H9 (cell line): ENCODE results near the gene SLC4A2. TPM values are rescaled to one million over a fixed set of nuclear protein-coding genes. Genes with fewer than 3 reads are reported as not detected.
A peak's percentile ranks its signal among the peaks of the same experiment; 100 is the strongest.

Source experiments
- DNase-seq: peaks from one replicate; pipeline ENCODE4 v3.0.0-alpha.2; 2017
- H2AFZ ChIP-seq: one replicate; pipeline ENCODE4 v1.6.1; 2013; ENCODE audit warnings: mild to moderate bottlenecking, low read length, control low read depth, moderate library complexity
- H2AK5ac ChIP-seq: 2 replicates; pipeline ENCODE4 v1.6.1; 2013; ENCODE audit warnings: low read length, control low read depth, mixed read lengths; ENCODE audit not compliant: insufficient read length
- H2BK120ac ChIP-seq: one replicate; pipeline ENCODE4 v1.6.1; 2013; ENCODE audit warnings: low read depth, mild to moderate bottlenecking, low read length, control low read depth, inconsistent platforms; ENCODE audit not compliant: poor library complexity, severe bottlenecking
- H2BK12ac ChIP-seq: 2 replicates; pipeline ENCODE4 v1.6.1; 2013; ENCODE audit warnings: low read length, control low read depth, mixed read lengths, low read depth; ENCODE audit not compliant: insufficient read length
- H2BK15ac ChIP-seq: 2 replicates; pipeline ENCODE4 v1.6.1; 2013; ENCODE audit warnings: low read depth, low read length, control low read depth
- H2BK20ac ChIP-seq: one replicate; pipeline ENCODE4 v1.6.1; 2013; ENCODE audit warnings: low read depth, mild to moderate bottlenecking, low read length, control low read depth, inconsistent platforms; ENCODE audit not compliant: poor library complexity, severe bottlenecking
- H2BK5ac ChIP-seq: 2 replicates; pipeline ENCODE4 v1.6.1; 2013; ENCODE audit warnings: low read length, control low read depth, mixed read lengths; ENCODE audit not compliant: insufficient read length
- H3K14ac ChIP-seq: 2 replicates; pipeline ENCODE4 v1.6.1; 2013; ENCODE audit warnings: low read length, control low read depth; ENCODE audit not compliant: insufficient read depth
- H3K18ac ChIP-seq: 2 replicates; pipeline ENCODE4 v1.6.1; 2013; ENCODE audit warnings: low read depth, mild to moderate bottlenecking, mixed read lengths, low read length, control low read depth; ENCODE audit not compliant: insufficient read length
- H3K23ac ChIP-seq: 2 replicates; pipeline ENCODE4 v1.6.1; 2013; ENCODE audit warnings: low read length, control low read depth, mixed read lengths, low read depth; ENCODE audit not compliant: insufficient read length
- H3K23me2 ChIP-seq: 2 replicates; pipeline ENCODE4 v1.6.1; 2013; ENCODE audit warnings: low read depth, mild to moderate bottlenecking, mixed read lengths, low read length, control low read depth; ENCODE audit not compliant: insufficient read length, poor library complexity, severe bottlenecking
- H3K27ac ChIP-seq: 2 replicates; pipeline ENCODE4 v1.5.1; 2013; ENCODE audit warnings: low read length, control low read depth, mixed read lengths, low read depth; ENCODE audit not compliant: insufficient read length
- H3K27me3 ChIP-seq: 2 replicates; pipeline ENCODE4 v1.6.1; 2013; ENCODE audit warnings: low read length, control low read depth, inconsistent platforms; ENCODE audit not compliant: insufficient read depth
- H3K4ac ChIP-seq: 2 replicates; pipeline ENCODE4 v1.6.1; 2013; ENCODE audit warnings: low read depth, mild to moderate bottlenecking, control low read depth, inconsistent platforms, low read length, moderate library complexity
- H3K4me1 ChIP-seq: 2 replicates; pipeline ENCODE4 v1.6.1; 2013; ENCODE audit warnings: low read length, control low read depth, inconsistent platforms; ENCODE audit not compliant: insufficient read depth
- H3K4me2 ChIP-seq: 2 replicates; pipeline ENCODE4 v1.6.1; 2013; ENCODE audit warnings: low read length, control low read depth, mixed read lengths; ENCODE audit not compliant: insufficient read length, insufficient read depth
- H3K56ac ChIP-seq: 2 replicates; pipeline ENCODE4 v1.6.1; 2013; ENCODE audit warnings: low read depth, mild to moderate bottlenecking, mixed read lengths, low read length, control low read depth; ENCODE audit not compliant: insufficient read length
- H3K79me1 ChIP-seq: 2 replicates; pipeline ENCODE4 v1.6.1; 2013; ENCODE audit warnings: low read depth, mild to moderate bottlenecking, moderate library complexity, low read length, control low read depth, inconsistent platforms; ENCODE audit not compliant: insufficient read depth, poor library complexity, severe bottlenecking
- H3K79me2 ChIP-seq: 2 replicates; pipeline ENCODE4 v1.6.1; 2013; ENCODE audit warnings: low read length, control low read depth, inconsistent platforms; ENCODE audit not compliant: insufficient read depth
- H3K9ac ChIP-seq: 2 replicates; pipeline ENCODE4 v1.6.1; 2013; ENCODE audit warnings: low read length, control low read depth, mixed read lengths; ENCODE audit not compliant: insufficient read length; ENCODE audit errors: extremely low read depth
- H3K9me3 ChIP-seq: one replicate; pipeline ENCODE4 v1.6.1; 2013; ENCODE audit warnings: low read depth, low read length, inconsistent platforms; ENCODE audit not compliant: control insufficient read depth
- H3T11ph ChIP-seq: one replicate; pipeline ENCODE4 v1.6.1; 2013; ENCODE audit warnings: mild to moderate bottlenecking, low read length, control low read depth, inconsistent platforms
- H4K20me1 ChIP-seq: one replicate; pipeline ENCODE4 v1.6.1; 2013; ENCODE audit not compliant: control insufficient read depth, insufficient read length, insufficient read depth
- H4K5ac ChIP-seq: 2 replicates; pipeline ENCODE4 v1.6.1; 2013; ENCODE audit warnings: low read depth, mild to moderate bottlenecking, mixed read lengths, low read length, control low read depth; ENCODE audit not compliant: insufficient read length
- H4K8ac ChIP-seq: replicated peaks from 2 replicates; pipeline ENCODE4 v1.6.1; 2013; ENCODE audit warnings: low read length, control low read depth, mixed read lengths, low read depth; ENCODE audit not compliant: insufficient read length
- H4K91ac ChIP-seq: 2 replicates; pipeline ENCODE4 v1.6.1; 2013; ENCODE audit warnings: low read depth, mild to moderate bottlenecking, moderate library complexity, mixed read lengths, low read length, control low read depth; ENCODE audit not compliant: insufficient read length
- H3K27ac Mint-ChIP-seq, 3 experiments: 2 replicates in 2 of 3; 3 replicates in 1 of 3; pipeline ENCODE4 v1.8.0; 2020 to 2021; ENCODE audit warnings: mixed read lengths in 3 of 3, mild to moderate bottlenecking in 1 of 3, moderate library complexity in 1 of 3
- H3K27me3 Mint-ChIP-seq: 2 replicates; pipeline ENCODE4 v1.8.0; 2021; ENCODE audit warnings: low read depth, mild to moderate bottlenecking, moderate library complexity, mixed read lengths
- H3K36me3 Mint-ChIP-seq, 3 experiments: 2 replicates in 2 of 3; 3 replicates in 1 of 3; pipeline ENCODE4 v1.8.0; 2020 to 2021; ENCODE audit warnings: low read depth in 3 of 3, mixed read lengths in 3 of 3; ENCODE audit not compliant: insufficient read depth in 1 of 3
- H3K4me1 Mint-ChIP-seq, 2 experiments: 2 replicates each; pipeline ENCODE4 v1.8.0; 2020; ENCODE audit warnings: mixed read lengths in 2 of 2
- H3K4me3 Mint-ChIP-seq, 2 experiments: 2 replicates in 1 of 2; 3 replicates in 1 of 2; pipeline ENCODE4 v1.8.0; 2020 to 2021; ENCODE audit warnings: mild to moderate bottlenecking in 2 of 2, mixed read lengths in 2 of 2, moderate library complexity in 1 of 2
- H3K9me3 Mint-ChIP-seq, 2 experiments: 2 replicates in 1 of 2; 3 replicates in 1 of 2; pipeline ENCODE4 v1.8.0; 2020; ENCODE audit warnings: mild to moderate bottlenecking in 2 of 2, mixed read lengths in 2 of 2, moderate library complexity in 1 of 2
- WGBS: extraction: QIAGEN DNeasy Blood & Tissue Kit; methylation state at CpG from one replicate; pipeline ENCODE4 v1.1.7; 2013; ENCODE audit warnings: missing lambda C conversion rate, low lambda C conversion rate, mixed read lengths; ENCODE audit not compliant: insufficient read length; ENCODE audit errors: extremely low coverage; 5-methylcytosine and 5-hydroxymethylcytosine counted together
- total RNA-seq: library from RNA; stranded (reverse); gene quantifications from 2 replicates; pipeline ENCODE4 v1.2.1, GENCODE V29; 2021
- TF ChIP-seq, protein P1 (sequence below): fragments of 200-600 bp; sonication (generic); conservative IDR thresholded peaks from 3 replicates; pipeline ENCODE4 v1.8.0; 2021; ENCODE audit warnings: antibody characterized with exemption, mild to moderate bottlenecking

The SLC4A2 gene
- total RNA-seq, 1 experiment from 2014 or later = 136 TPM

DNA sequence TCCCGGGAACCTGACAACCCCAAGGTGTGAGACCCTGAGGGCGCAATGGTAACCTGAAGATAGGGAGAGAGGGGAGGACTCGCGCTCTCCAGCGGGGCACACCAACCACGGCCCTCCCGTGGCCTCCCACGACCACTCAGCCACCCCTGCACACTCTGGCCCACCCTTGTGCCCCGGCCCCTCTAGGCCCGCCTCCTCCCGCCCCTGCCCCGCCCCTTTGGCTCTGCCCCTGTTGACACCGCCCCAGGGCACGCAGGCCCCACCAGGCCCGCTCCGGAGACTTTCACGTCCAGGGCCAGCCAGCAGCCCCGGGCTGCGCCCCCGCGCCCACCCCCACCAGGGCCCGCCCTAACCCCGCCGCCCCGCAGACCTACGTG is 46.0 kb upstream of the SLC4A2 start:
- DNase-seq = peak; percentile 43
- H3K27me3 ChIP-seq = no peaks in the 10 kb centered on the region; the same call in 1 of the 2 replicates
- Mint-ChIP-seq H3K4me1 (peaks cover 27 to 53% of the 10 kb centered on the region in 2 experiments), H3K27me3 (peaks cover 59% of the 10 kb centered on the region), H3K4me3 (peak overlapping the region; percentile 63 to 74), H3K27ac (no peak overlapping the region), H3K36me3 (peaks cover 4 to 6% (median 6%) of the 10 kb centered on the region in 3 experiments; a peak in 6 of 7 replicates), H3K9me3 (peaks cover 0 to 2% of the 10 kb centered on the region in 2 experiments; a peak in 2 of 5 replicates)
- no peak overlapping the region for H3K23ac ChIP-seq
- H2BK12ac ChIP-seq = no peak overlapping the region
- H2AFZ ChIP-seq = no peak overlapping the region
- H3K4me2 ChIP-seq = peak overlapping the region; percentile 25
- no peaks in the 10 kb centered on the region for H3K79me2 ChIP-seq
- H3K27ac ChIP-seq = no peak overlapping the region
- no peak overlapping the region for H2BK120ac ChIP-seq
- H2AK5ac ChIP-seq = no peak overlapping the region
- H3K14ac ChIP-seq = peak overlapping the region; percentile 80
- no peak overlapping the region for H2BK20ac ChIP-seq
- H4K91ac ChIP-seq = no peak overlapping the region
- H3K23me2 ChIP-seq = peaks cover 7% of the 10 kb centered on the region
- H3K9me3 ChIP-seq = no peaks in the 10 kb centered on the region
- no peak overlapping the region for H2BK5ac ChIP-seq
- peaks cover 4% of the 10 kb centered on the region; the same call in 1 of the 2 replicates for H3K4me1 ChIP-seq
- H3K79me1 ChIP-seq = no peaks in the 10 kb centered on the region
- no peak overlapping the region for H3K4ac ChIP-seq
- H4K8ac ChIP-seq = no peak overlapping the region
- no peaks in the 10 kb centered on the region for H4K20me1 ChIP-seq
- WGBS = no CpG with 5 or more reads among the region's 26 CpGs
- H4K5ac ChIP-seq = no peak overlapping the region
- no peak overlapping the region for H3K9ac ChIP-seq
- TF ChIP-seq, protein P1, sequence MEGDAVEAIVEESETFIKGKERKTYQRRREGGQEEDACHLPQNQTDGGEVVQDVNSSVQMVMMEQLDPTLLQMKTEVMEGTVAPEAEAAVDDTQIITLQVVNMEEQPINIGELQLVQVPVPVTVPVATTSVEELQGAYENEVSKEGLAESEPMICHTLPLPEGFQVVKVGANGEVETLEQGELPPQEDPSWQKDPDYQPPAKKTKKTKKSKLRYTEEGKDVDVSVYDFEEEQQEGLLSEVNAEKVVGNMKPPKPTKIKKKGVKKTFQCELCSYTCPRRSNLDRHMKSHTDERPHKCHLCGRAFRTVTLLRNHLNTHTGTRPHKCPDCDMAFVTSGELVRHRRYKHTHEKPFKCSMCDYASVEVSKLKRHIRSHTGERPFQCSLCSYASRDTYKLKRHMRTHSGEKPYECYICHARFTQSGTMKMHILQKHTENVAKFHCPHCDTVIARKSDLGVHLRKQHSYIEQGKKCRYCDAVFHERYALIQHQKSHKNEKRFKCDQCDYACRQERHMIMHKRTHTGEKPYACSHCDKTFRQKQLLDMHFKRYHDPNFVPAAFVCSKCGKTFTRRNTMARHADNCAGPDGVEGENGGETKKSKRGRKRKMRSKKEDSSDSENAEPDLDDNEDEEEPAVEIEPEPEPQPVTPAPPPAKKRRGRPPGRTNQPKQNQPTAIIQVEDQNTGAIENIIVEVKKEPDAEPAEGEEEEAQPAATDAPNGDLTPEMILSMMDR = no peak
- H2BK15ac ChIP-seq = no peak overlapping the region
- H3K56ac ChIP-seq = no peak overlapping the region
- no peak overlapping the region for H3T11ph ChIP-seq
- peak overlapping the region; percentile 60 for H3K18ac ChIP-seq
